Activated naive CD4-positive, alpha-beta T cell treated with anti-CD3 and anti-CD28 coated beads, Interleukin-2, amount 50 U/mL, for 24 hours (primary cell): Measurements from ENCODE around the gene SDK1.
"Not testable (repeated sequence)": the region's sequence is repeated elsewhere in the genome, so short reads cannot be mapped to it uniquely, and the experiment has no call there.

Experiments
- H3K27ac Mint-ChIP-seq: one replicate; pipeline ENCODE4 v1.8.0; 2021; ENCODE audit warnings: mild to moderate bottlenecking, mixed read lengths
- H3K27me3 Mint-ChIP-seq: one replicate; pipeline ENCODE4 v1.8.0; 2021; ENCODE audit warnings: mixed read lengths
- H3K36me3 Mint-ChIP-seq: one replicate; pipeline ENCODE4 v1.8.0; 2021; ENCODE audit warnings: mixed read lengths
- H3K4me1 Mint-ChIP-seq: one replicate; pipeline ENCODE4 v1.8.0; 2021; ENCODE audit warnings: mixed read lengths
- H3K4me3 Mint-ChIP-seq: one replicate; pipeline ENCODE4 v1.8.0; 2021; ENCODE audit warnings: mild to moderate bottlenecking, mixed read lengths
- H3K9me3 Mint-ChIP-seq: one replicate; pipeline ENCODE4 v1.8.0; 2021; ENCODE audit warnings: mixed read lengths

Gene SDK1

GRCh38 chr7:4234498-4234855, 933.4 kb downstream of the SDK1 start:
- H3K27me3 Mint-ChIP-seq = no peaks in the 10 kb centered on the region
- H3K4me3 Mint-ChIP-seq = no peak overlapping the region
- H3K36me3 Mint-ChIP-seq = no peaks in the 10 kb centered on the region
- no peaks in the 10 kb centered on the region for H3K9me3 Mint-ChIP-seq
- no peaks in the 10 kb centered on the region for H3K4me1 Mint-ChIP-seq
- no peak overlapping the region for H3K27ac Mint-ChIP-seq

- Mint-ChIP-seq H3K4me3 (no peak overlapping the region), H3K4me1 (no peaks in the 10 kb centered on the region), H3K27me3 (no peaks in the 10 kb centered on the region), H3K9me3 (no peaks in the 10 kb centered on the region), H3K27ac (no peak overlapping the region), H3K36me3 (no peaks in the 10 kb centered on the region)
Measured at GRCh38 chr7:4234886-4235285, 933.8 kb downstream of the SDK1 start.

GRCh38 chr7:4235596-4235995, 934.5 kb downstream of the SDK1 start:
- Mint-ChIP-seq H3K9me3 (no peaks in the 10 kb centered on the region), H3K27ac (no peak overlapping the region), H3K36me3 (no peaks in the 10 kb centered on the region), H3K27me3 (no peaks in the 10 kb centered on the region), H3K4me3 (no peak overlapping the region), H3K4me1 (peaks cover 2% of the 10 kb centered on the region)

DNA sequence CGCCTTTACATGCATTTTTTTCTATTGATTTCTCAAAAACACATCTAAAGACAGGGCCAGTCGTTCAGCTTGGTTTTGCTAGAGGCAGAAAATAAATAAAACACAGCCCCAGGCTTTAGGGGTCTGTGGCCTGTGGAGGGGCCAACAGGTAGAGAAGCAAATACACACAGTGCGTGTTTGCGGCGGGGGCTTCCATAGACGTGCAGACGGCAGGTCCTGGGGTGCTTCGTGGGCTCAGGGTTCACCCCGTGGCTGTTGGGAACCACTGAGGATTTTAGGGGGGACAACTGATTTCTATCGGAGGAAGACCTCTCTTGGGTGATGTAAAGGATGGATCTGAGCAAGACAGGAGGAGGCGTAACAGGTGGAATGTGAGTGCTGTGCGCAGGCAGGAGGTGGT, 935.3 kb downstream of the SDK1 start:
- no peak overlapping the region for H3K4me3 Mint-ChIP-seq
- H3K4me1 Mint-ChIP-seq = peaks cover 10% of the 10 kb centered on the region
- no peak overlapping the region for H3K27ac Mint-ChIP-seq
- no peaks in the 10 kb centered on the region for H3K36me3 Mint-ChIP-seq
- no peaks in the 10 kb centered on the region for H3K27me3 Mint-ChIP-seq
- no peaks in the 10 kb centered on the region for H3K9me3 Mint-ChIP-seq

DNA sequence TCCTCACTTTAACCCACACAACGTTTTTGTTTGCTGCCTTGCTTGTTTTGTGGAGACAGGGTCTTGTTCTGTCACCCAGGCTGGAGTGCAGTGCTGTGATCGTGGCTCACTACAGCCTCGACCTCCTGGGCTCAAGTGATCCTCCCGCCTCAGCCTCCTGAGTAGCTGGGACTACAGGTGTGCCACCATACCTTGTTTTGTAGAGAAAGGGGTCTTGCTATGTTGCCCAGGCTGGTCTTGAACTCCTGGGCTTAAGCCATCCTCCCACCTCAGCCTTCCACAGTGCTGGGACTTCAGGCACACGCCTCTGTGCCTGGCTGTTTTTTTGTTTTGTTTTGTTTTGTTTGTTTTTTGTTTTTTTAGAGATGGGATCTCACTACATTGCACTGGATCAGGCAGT, 935.8 kb downstream of the SDK1 start:
- not testable (repeated sequence) for H3K36me3 Mint-ChIP-seq, H3K27me3 Mint-ChIP-seq, H3K9me3 Mint-ChIP-seq, H3K4me3 Mint-ChIP-seq, H3K27ac Mint-ChIP-seq
- peaks cover 10% of the 10 kb centered on the region for H3K4me1 Mint-ChIP-seq

DNA sequence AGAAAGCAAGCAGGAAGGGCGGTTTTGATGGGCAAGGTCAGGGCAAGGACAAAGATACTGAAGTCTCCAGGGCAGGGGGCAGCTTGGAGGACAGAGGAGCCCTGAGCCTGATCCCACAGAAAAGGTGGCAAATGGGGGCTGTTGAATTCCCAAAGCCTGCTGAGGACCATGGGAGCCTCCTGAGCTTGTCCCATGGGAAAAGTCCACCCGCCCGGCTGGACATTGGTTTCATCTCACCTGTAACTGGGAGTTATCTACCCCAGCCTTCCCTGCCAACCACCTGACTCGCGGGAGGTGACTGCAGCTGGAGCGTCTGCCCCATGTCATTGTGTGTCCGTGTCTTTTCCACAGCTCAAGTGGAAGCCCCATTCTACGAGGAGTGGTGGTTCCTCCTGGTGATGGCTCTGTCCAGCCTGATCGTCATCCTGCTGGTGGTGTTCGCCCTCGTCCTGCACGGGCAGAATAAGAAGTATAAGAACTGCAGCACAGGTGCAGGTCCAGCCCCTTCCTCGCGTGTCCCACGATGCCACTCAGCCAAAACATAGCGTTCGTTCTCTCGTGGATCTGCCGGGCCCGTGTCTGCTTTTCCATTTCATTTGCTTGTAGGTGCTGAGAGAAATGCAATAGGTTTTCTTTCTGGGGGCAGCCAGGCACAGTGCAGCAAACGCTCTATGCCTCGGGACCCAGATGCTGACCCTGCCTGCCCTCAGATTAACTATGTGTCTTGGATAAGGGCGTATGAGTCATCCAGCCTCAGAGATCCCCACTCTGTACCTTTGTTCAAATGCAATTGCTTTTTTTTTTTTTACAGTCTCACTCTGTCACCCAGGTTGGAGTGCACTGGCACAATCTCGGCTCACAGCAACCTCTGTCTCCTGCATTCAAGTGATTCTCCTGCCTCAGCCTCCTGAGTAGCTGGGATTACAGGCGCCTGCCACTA, 936.5 kb downstream of the SDK1 start:
- Mint-ChIP-seq H3K36me3 (no peaks in the 10 kb centered on the region), H3K27me3 (no peaks in the 10 kb centered on the region), H3K9me3 (no peaks in the 10 kb centered on the region), H3K4me1 (peaks cover 10% of the 10 kb centered on the region), H3K4me3 (no peak overlapping the region), H3K27ac (no peak overlapping the region)

DNA sequence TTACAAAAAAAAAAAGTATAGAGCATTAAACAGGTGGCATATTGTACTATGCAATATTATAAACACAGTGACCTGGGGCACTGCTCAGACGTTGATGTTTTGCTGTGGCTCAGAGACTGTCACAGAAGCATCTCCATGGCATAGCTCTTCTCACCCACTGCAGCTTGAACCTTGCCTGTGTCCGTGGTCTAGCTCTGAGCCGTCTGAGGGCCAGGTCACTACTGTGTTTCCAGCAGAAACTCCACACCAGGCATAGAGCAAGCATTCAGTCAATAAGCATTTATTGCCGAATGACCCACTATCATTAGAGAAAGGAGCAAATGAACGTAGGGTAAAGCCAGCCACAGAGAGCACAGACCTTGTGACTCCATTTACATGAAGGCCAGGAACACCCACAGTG, 937.8 kb downstream of the SDK1 start:
- Mint-ChIP-seq H3K4me3 (no peak overlapping the region), H3K27ac (no peak overlapping the region), H3K27me3 (no peaks in the 10 kb centered on the region), H3K36me3 (no peaks in the 10 kb centered on the region), H3K9me3 (no peaks in the 10 kb centered on the region), H3K4me1 (peaks cover 10% of the 10 kb centered on the region)

DNA sequence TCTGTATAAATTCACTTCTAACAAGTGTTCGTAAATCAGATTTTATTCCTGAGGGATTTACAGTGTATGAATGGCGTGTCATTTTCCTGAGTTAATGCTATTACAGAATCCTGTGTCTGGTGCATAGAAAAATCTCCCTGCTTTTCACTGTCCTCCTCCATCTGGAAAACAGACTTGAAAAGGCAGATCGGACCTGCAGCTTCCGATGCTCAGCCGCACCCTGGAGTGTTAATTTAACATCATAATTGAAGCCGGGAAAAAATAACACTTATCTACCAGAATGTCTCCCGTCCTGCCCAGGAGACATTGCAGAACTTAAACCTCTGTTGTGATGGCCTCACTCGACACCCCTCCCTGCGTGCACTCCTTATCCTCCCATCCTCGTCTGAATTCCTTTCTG, 939.0 kb downstream of the SDK1 start:
- Mint-ChIP-seq H3K27ac (no peak overlapping the region), H3K36me3 (peaks cover 2% of the 10 kb centered on the region), H3K4me1 (peaks cover 10% of the 10 kb centered on the region), H3K27me3 (no peaks in the 10 kb centered on the region), H3K4me3 (no peak overlapping the region), H3K9me3 (no peaks in the 10 kb centered on the region)

DNA sequence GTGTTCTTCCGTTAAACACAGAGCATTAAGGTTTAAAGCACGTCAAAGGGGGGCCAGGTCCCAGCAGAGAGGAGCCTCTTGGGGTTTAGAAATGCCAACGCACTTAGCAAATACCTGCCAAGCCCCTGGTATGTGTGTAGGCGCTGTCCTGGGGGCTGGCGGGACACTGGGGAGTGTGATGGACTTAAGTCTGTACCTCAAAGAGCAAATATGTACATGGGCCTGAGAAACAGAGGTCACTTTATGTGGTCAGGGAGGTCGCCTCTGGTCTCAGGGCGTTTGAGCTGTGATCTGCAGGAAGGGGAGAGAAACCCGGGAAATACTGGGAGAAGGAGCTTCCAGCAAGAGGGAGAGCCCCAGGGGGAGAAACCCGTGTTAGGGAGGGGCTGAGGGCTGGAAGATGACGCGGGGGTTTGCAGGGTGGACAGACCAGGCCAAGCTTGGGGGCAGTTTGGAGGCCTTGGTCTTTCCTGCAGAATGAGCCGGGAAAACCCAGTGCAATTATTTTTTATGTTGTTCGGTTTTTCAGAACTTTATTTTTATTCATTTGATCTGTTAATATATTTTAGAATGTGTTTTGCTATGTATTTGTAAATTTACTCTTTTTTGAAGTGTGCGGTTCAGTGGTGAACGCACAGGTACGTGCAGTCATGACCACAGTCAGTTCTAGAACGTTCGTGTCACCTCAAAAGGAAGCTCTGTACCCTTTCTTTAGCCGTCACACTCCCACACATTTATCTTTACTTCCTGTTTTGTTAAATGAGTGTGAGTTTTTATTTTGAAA, 939.7 kb downstream of the SDK1 start:
- Mint-ChIP-seq H3K9me3 (no peaks in the 10 kb centered on the region), H3K27me3 (no peaks in the 10 kb centered on the region), H3K27ac (no peak overlapping the region), H3K4me3 (no peak overlapping the region), H3K36me3 (peaks cover 2% of the 10 kb centered on the region), H3K4me1 (peaks cover 10% of the 10 kb centered on the region)

GRCh38 chr7:4241304-4241612, 940.2 kb downstream of the SDK1 start:
- H3K27ac Mint-ChIP-seq = no peak overlapping the region
- H3K4me1 Mint-ChIP-seq = peaks cover 10% of the 10 kb centered on the region
- H3K9me3 Mint-ChIP-seq = no peaks in the 10 kb centered on the region
- H3K4me3 Mint-ChIP-seq = no peak overlapping the region
- peaks cover 2% of the 10 kb centered on the region for H3K36me3 Mint-ChIP-seq
- H3K27me3 Mint-ChIP-seq = no peaks in the 10 kb centered on the region

DNA sequence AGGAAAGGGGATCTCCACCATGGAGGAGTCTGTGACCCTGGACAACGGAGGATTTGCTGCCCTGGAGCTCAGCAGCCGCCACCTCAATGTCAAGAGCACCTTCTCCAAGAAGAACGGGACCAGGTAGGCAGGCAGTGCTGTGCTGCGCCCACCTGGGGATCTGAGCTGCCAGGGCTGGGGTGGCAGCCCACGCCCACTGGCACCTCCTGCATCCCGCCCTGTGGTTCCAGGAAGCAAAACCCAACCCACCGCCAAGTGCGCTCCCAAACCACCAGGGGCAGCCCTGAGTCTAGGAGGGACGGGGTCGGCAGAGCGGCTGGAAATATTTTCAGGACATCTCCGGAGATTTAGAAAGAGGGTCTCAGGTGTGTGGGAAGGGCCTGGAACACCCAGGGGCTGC, 940.7 kb downstream of the SDK1 start:
- Mint-ChIP-seq H3K27me3 (no peaks in the 10 kb centered on the region), H3K27ac (no peak overlapping the region), H3K4me3 (no peak overlapping the region), H3K36me3 (peaks cover 2% of the 10 kb centered on the region), H3K9me3 (no peaks in the 10 kb centered on the region), H3K4me1 (peaks cover 10% of the 10 kb centered on the region)

GRCh38 chr7:4242706-4243105, 941.7 kb downstream of the SDK1 start:
- Mint-ChIP-seq H3K4me3 (no peak overlapping the region), H3K27ac (no peak overlapping the region), H3K36me3 (peaks cover 2% of the 10 kb centered on the region), H3K4me1 (peaks cover 10% of the 10 kb centered on the region), H3K9me3 (no peaks in the 10 kb centered on the region), H3K27me3 (no peaks in the 10 kb centered on the region)

DNA sequence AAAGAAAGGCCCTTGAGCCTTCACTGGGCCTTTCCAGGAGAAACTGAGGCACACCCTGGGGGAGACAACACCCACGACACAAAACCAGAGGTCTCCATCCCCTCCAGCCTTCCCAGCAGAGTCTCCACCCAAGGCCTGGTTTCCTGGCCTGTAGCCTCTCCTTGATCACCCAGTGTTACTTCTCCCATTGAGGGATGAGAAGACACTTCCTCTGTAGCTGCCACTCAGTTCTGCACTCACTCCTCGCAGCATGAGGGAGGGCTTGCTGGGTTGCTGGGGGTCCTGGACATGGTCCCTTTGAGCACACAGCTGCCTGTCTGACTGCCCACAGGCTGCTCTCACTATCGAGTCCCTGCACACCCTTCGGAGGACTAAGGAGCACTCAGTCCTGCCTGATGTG, 943.0 kb downstream of the SDK1 start:
- Mint-ChIP-seq H3K4me3 (no peak overlapping the region), H3K36me3 (peaks cover 2% of the 10 kb centered on the region), H3K27ac (no peak overlapping the region), H3K9me3 (no peaks in the 10 kb centered on the region), H3K27me3 (no peaks in the 10 kb centered on the region), H3K4me1 (peaks cover 10% of the 10 kb centered on the region)

DNA sequence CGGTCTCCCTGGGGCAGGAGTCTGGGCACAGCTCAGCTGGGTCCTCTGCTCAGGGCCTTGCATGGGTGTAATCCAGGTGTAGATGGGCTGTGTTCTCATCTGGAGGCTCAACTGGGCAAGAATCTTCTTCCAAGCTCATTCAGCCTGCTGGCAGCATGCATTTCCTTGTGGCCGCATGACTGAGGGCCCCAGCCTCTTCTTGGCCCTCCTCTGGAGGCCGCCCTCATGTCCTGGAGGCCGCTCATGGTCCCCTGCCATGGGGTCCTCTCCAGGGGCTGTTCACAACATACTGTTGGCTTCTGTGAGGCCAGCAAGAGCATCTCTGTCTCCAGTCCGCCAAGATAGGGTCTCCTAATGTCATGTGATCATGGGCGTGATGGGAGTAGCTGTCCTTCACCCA, 943.6 kb downstream of the SDK1 start:
- no peaks in the 10 kb centered on the region for H3K9me3 Mint-ChIP-seq
- peaks cover 10% of the 10 kb centered on the region for H3K4me1 Mint-ChIP-seq
- no peak overlapping the region for H3K27ac Mint-ChIP-seq
- no peak overlapping the region for H3K4me3 Mint-ChIP-seq
- H3K36me3 Mint-ChIP-seq = peaks cover 2% of the 10 kb centered on the region
- no peaks in the 10 kb centered on the region for H3K27me3 Mint-ChIP-seq

DNA sequence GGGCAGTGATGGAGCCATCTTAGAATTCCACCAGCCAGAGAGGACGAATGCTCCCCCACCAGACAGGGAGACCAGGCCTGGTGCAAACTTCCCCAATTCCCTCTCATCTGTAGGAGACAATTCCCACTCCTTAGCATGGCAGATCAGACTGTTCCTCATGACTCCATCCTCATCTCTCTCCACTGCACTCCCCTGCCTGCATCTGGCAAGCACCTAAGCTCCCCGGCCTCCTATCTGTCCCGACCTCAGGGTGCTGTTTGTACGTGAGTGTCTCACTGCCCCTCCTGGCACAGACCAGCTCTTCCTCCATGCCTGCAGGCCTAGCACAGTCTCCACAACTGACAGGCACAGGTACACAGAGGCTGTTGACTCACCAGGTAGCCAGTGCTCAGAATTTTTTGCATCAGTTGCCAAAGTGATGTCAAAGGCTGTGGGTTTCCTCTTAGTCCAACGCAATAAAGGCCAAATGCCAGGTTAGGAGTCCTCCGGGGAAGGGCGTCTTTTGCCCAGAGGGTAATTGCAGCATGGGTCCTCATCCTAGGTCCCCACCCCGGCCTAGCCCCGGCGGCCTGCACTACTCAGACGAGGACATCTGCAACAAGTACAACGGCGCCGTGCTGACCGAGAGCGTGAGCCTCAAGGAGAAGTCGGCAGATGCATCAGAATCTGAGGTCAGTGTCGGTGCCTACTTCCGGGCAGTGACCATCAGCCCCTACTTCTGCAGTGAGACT, 944.2 kb downstream of the SDK1 start:
- H3K9me3 Mint-ChIP-seq = no peaks in the 10 kb centered on the region
- H3K4me3 Mint-ChIP-seq = no peak overlapping the region
- peaks cover 2% of the 10 kb centered on the region for H3K36me3 Mint-ChIP-seq
- no peaks in the 10 kb centered on the region for H3K27me3 Mint-ChIP-seq
- H3K4me1 Mint-ChIP-seq = peaks cover 10% of the 10 kb centered on the region
- no peak overlapping the region for H3K27ac Mint-ChIP-seq
